IMR-90 (cell line): Measurements from ENCODE around the gene BMP8B.
"Not testable (repeated sequence)": the region's sequence is repeated elsewhere in the genome, so short reads cannot be mapped to it uniquely, and the experiment has no call there.

Source experiments
- BHLHE40 ChIP-seq: fragments of 150-350 bp; IDR thresholded peaks from 2 replicates; pipeline ENCODE4 v1.6.1; 2016; ENCODE audit warnings: mild to moderate bottlenecking, low read depth, low read length
- CTCF ChIP-seq: conservative IDR thresholded peaks from 2 replicates; pipeline ENCODE4 v1.5.1; 2012; ENCODE audit warnings: mild to moderate bottlenecking, low read depth, low read length, improper control_type of control experiment
- ELK1 ChIP-seq: fragments of 150-350 bp; IDR thresholded peaks from 2 replicates; pipeline ENCODE4 v1.6.1; 2016; ENCODE audit warnings: low read depth, mild to moderate bottlenecking, low read length, moderate library complexity, borderline replicate concordance
- MAZ ChIP-seq: IDR thresholded peaks from 2 replicates; pipeline ENCODE4 v1.6.1; 2012; ENCODE audit warnings: low read depth, mild to moderate bottlenecking, low read length, improper control_type of control experiment, moderate library complexity, borderline replicate concordance
- MXI1 ChIP-seq: IDR thresholded peaks from 2 replicates; pipeline ENCODE4 v1.6.1; 2012; ENCODE audit warnings: low read depth, mild to moderate bottlenecking, low read length, moderate library complexity, borderline replicate concordance
- POLR2A ChIP-seq: IDR thresholded peaks from 2 replicates; pipeline ENCODE4 v1.6.1; 2012; ENCODE audit warnings: mild to moderate bottlenecking, low read depth, low read length
- RAD21 ChIP-seq: IDR thresholded peaks from 2 replicates; pipeline ENCODE4 v1.6.1; 2012; ENCODE audit warnings: low read length, improper control_type of control experiment
- SMC3 ChIP-seq: fragments of 150-350 bp; IDR thresholded peaks from 2 replicates; pipeline ENCODE4 v1.6.1; 2016; ENCODE audit warnings: low read depth, mild to moderate bottlenecking, antibody characterized with exemption, low read length, moderate library complexity

DNA sequence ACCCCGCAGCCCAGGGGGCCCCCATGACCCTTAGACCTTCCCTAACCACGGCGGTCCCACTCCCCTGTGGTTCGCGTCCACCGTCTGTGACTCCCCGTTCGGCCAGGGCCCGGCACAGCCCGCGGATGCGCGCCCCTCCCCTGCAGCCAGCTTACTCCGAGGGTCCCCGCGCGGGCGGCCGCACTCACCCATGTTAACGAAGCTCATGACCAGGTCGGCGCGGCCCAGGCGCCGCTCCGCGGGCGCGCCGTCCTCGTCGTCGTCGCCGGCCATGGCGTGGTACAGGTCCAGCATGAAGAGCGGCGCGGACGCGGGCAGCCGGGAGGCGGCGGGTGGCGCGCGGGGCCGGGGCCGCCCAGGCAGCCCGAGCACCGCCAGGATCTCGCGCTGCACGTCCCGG, 701 bp downstream of the BMP8B start:
- not testable (repeated sequence) for TF ChIP-seq MAZ, CTCF, POLR2A, ELK1, BHLHE40, MXI1, RAD21, SMC3
